PC-9 (cell line): ENCODE measurements around the gene CD7. TPM values are rescaled to one million over a fixed set of nuclear protein-coding genes. Genes with fewer than 3 reads are reported as not detected.

Source experiments
- BruUV-seq: library from RNA; stranded (reverse); fragments of 400-500 nt; replicated peaks from 2 replicates; lab custom pipeline; 2021; lab: Mats Ljungman, UMichigan
- CTCF ChIA-PET: fragments of 300-600 bp; sonication (Branson Sonifier 250); formaldehyde crosslinking; loops from one replicate; lab custom pipeline; 2022; ENCODE audit warnings: antibody characterized with exemption; lab: Charles Lee
- POLR2A ChIA-PET: fragments of 300-600 bp; sonication (Branson Sonifier 250); formaldehyde crosslinking; loops from one replicate; lab custom pipeline; 2022; ENCODE audit warnings: antibody characterized with exemption; ENCODE audit not compliant: unreplicated experiment; lab: Charles Lee
- DNase-seq, 2 experiments: peaks; one replicate each; pipeline versions ENCODE4 v3.0.0 to v3.0.0-alpha.2; 2015 to 2022; ENCODE audit warnings: mixed read lengths in 1 of 2
- H2AFZ ChIP-seq: fragments of 200-600 bp; sonication (generic); 2 replicates; pipeline ENCODE4 v1.8.1; 2017; ENCODE audit warnings: antibody characterized with exemption
- H3F3A ChIP-seq: fragments of 200-600 bp; sonication (generic); 2 replicates; pipeline ENCODE4 v1.8.1; 2017; ENCODE audit warnings: antibody characterized with exemption, mild to moderate bottlenecking, low read depth; ENCODE audit not compliant: insufficient read depth
- H3K27ac ChIP-seq: fragments of 200-600 bp; sonication (generic); 2 replicates; pipeline ENCODE4 v1.6.1; 2016; ENCODE audit warnings: mixed run types
- H3K27me3 ChIP-seq: fragments of 200-600 bp; sonication (generic); 2 replicates; pipeline ENCODE4 v1.6.1; 2016; ENCODE audit warnings: low read depth, mixed run types; ENCODE audit not compliant: insufficient read depth
- H3K36me3 ChIP-seq: fragments of 200-600 bp; sonication (generic); 2 replicates; pipeline ENCODE4 v1.6.1; 2016; ENCODE audit warnings: low read depth, mixed run types
- H3K4me1 ChIP-seq: fragments of 200-600 bp; sonication (generic); replicated peaks from 2 replicates; pipeline ENCODE4 v1.6.1; 2016; ENCODE audit warnings: mixed run types; ENCODE audit not compliant: insufficient read depth
- H3K4me2 ChIP-seq: fragments of 200-600 bp; sonication (generic); 2 replicates; pipeline ENCODE4 v1.6.1; 2017; ENCODE audit warnings: mixed run types
- H3K4me3 ChIP-seq: fragments of 200-600 bp; sonication (generic); 2 replicates; pipeline ENCODE4 v1.6.1; 2016; ENCODE audit warnings: mixed run types
- H3K79me2 ChIP-seq: fragments of 200-600 bp; sonication (generic); 2 replicates; pipeline ENCODE4 v1.6.1; 2017; ENCODE audit warnings: low read depth, mixed run types
- H3K9me2 ChIP-seq: fragments of 200-600 bp; sonication (generic); 2 replicates; pipeline ENCODE4 v1.8.1; 2017; ENCODE audit warnings: mild to moderate bottlenecking; ENCODE audit not compliant: insufficient read depth
- H3K9me3 ChIP-seq: fragments of 200-600 bp; sonication (generic); 2 replicates; pipeline ENCODE4 v1.8.1; 2016; ENCODE audit warnings: low read depth; ENCODE audit not compliant: insufficient read depth
- H4K20me1 ChIP-seq: fragments of 200-600 bp; sonication (generic); 2 replicates; pipeline ENCODE4 v1.8.1; 2017; ENCODE audit not compliant: insufficient read depth
- EZH2 ChIP-seq: fragments of 200-600 bp; sonication (generic); IDR thresholded peaks from 2 replicates; pipeline ENCODE4 v1.8.0; 2017; ENCODE audit warnings: antibody characterized with exemption, low read depth
- intact Hi-C: fragments of 100-400 bp; cut with micrococcal nuclease; formaldehyde crosslinking; loops from one replicate; pipeline ENCODE4 v1.10.0; 2022; ENCODE audit not compliant: unreplicated experiment
- total RNA-seq: library from RNA; stranded (reverse); gene quantifications from 2 replicates; pipeline ENCODE4 v1.2.3, GENCODE V29; 2021
- TF ChIP-seq, protein P1 (sequence below): fragments of 200-600 bp; sonication (generic); conservative IDR thresholded peaks from 2 replicates; pipeline ENCODE4 v1.6.1; 2017; ENCODE audit warnings: mixed run types, antibody characterized with exemption, mild to moderate bottlenecking, moderate library complexity

Gene CD7
- total RNA-seq, 1 experiment from 2014 or later, result 0.68 TPM

DNA sequence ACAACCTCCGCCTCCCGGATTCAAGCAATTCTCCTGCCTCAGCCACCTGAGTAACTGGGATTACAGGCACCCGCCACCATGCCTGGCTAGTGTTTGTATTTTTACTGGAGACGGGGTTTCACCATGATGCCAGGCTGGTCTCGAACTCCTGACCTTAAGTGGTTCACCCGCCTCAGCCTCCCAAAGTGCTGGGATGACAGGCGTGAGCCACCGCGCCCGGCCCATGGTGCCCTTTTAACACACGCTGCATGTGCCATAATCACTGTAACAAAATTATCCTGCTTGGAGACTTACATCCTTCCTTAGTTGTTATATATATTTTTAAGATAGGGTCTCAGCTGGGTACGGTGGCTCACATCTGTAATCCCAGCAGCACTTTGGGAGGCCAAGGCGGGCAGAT, 5.4 kb downstream of the CD7 start:
- Histone ChIP-seq H3K4me1 (no peaks in the 10 kb centered on the region), H3K27ac (no peak overlapping the region), H3K27me3 (peaks cover 6% of the 10 kb centered on the region; the same call in 1 of the 2 replicates), H3K9me2 (no peaks in the 10 kb centered on the region), H3F3A (no peaks in the 10 kb centered on the region), H3K36me3 (no peaks in the 10 kb centered on the region), H3K4me2 (no peak overlapping the region), H2AFZ (no peak overlapping the region), H3K79me2 (no peaks in the 10 kb centered on the region), H4K20me1 (no peaks in the 10 kb centered on the region), H3K4me3 (no peak overlapping the region), H3K9me3 (no peaks in the 10 kb centered on the region)
- intact Hi-C loops, result no loop called here
- TF ChIP-seq, protein P1, sequence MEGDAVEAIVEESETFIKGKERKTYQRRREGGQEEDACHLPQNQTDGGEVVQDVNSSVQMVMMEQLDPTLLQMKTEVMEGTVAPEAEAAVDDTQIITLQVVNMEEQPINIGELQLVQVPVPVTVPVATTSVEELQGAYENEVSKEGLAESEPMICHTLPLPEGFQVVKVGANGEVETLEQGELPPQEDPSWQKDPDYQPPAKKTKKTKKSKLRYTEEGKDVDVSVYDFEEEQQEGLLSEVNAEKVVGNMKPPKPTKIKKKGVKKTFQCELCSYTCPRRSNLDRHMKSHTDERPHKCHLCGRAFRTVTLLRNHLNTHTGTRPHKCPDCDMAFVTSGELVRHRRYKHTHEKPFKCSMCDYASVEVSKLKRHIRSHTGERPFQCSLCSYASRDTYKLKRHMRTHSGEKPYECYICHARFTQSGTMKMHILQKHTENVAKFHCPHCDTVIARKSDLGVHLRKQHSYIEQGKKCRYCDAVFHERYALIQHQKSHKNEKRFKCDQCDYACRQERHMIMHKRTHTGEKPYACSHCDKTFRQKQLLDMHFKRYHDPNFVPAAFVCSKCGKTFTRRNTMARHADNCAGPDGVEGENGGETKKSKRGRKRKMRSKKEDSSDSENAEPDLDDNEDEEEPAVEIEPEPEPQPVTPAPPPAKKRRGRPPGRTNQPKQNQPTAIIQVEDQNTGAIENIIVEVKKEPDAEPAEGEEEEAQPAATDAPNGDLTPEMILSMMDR, result no peak
- TF ChIP-seq EZH2, result no peak
- ChIA-PET POLR2A (no interaction called here), CTCF (no interaction called here)
- DNase-seq, result no peak
- no TSS peak for BruUV-seq

DNA sequence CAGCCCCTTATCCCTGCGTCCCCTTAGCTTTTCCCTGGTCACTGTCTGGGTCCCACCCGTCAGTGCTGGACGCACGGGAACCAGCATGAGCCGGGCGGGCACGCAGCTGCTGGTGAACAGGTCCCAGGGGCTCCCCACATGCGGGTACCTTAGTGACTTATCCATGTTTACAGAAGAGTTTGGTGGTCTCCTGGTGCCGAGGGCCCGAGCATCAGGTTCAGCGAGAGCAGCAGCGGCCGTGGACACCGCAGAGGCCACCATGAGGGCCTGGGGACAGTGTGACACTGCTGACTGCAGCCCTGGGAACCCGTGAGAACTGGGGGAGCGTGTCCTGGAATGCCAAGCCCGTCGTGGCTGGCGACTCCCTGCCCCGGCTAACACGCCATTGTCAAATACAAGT, 6.5 kb downstream of the CD7 start:
- no peak for DNase-seq
- ChIA-PET CTCF (no interaction called here), POLR2A (no interaction called here)
- BruUV-seq, result no TSS peak
- Histone ChIP-seq H4K20me1 (no peaks in the 10 kb centered on the region), H3K4me2 (no peak overlapping the region), H3K9me3 (no peaks in the 10 kb centered on the region), H3K79me2 (no peaks in the 10 kb centered on the region), H2AFZ (no peak overlapping the region), H3K4me1 (no peaks in the 10 kb centered on the region), H3K36me3 (no peaks in the 10 kb centered on the region), H3K27me3 (peaks cover 6% of the 10 kb centered on the region; the same call in 1 of the 2 replicates), H3K27ac (no peak overlapping the region), H3K9me2 (no peaks in the 10 kb centered on the region), H3F3A (no peaks in the 10 kb centered on the region), H3K4me3 (no peak overlapping the region)
- intact Hi-C loops, result no loop called here
- TF ChIP-seq, protein P1, result no peak
- TF ChIP-seq EZH2, result no peak

DNA sequence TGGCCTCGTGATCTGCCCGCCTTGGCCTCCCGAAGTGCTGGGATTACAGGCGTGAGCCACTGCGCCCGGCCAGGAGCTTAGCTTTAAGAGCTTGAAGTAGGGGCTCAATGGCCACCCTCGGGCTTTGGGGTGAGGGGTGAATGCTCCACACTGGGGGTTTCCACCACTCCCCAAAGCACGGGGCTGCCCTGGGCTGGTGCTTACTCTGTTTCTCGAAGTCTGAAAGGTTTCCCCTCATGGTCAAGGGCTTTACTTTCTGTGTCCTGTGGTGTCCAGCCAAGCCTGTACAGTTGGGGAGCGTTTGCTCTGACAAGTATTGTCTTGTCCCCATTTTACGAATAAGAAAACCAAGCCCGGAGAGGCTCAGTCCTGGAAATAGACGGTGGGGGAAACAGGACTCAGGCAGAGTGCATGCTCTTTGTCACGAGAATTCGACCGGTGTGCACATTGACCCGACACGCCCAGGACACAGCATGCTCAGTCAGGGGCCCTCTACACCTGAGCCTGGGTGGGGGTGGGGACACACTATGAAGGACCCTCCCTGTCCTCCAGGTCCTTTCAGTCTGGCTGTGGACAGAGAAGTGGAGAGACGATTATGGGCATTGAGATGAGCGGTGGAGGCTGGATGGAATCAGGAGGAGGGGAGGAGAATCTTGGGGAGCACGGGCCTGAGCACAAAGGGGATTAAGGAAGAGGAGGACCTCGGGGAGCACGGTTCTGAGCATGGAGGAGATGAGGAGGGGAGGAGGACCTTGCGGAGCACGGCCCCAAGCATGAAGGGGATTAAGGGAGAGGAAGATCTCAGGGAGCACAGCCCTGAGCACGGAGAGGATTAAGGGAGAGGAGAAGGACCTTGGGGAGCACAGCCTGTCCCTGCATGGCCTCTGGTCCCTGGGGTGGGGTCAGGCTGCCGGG, 7.5 kb downstream of the CD7 start:
- no TSS peak for BruUV-seq
- CTCF ChIA-PET, result no interaction called here

More for the DNA sequence above, 7.5 kb downstream of the CD7 start:
- Histone ChIP-seq H3K9me2 (no peaks in the 10 kb centered on the region), H3K4me3 (no peak overlapping the region), H3K4me2 (no peak overlapping the region), H3K27me3 (peaks cover 6% of the 10 kb centered on the region; the same call in 1 of the 2 replicates), H2AFZ (no peak overlapping the region), H3K9me3 (no peaks in the 10 kb centered on the region), H3K4me1 (no peaks in the 10 kb centered on the region), H3F3A (no peaks in the 10 kb centered on the region), H4K20me1 (no peaks in the 10 kb centered on the region), H3K79me2 (no peaks in the 10 kb centered on the region), H3K27ac (no peak overlapping the region), H3K36me3 (no peaks in the 10 kb centered on the region)
- POLR2A ChIA-PET, result no interaction called here
- intact Hi-C loops, result no loop called here
- no peak for DNase-seq
- TF ChIP-seq, protein P1, result no peak
- TF ChIP-seq EZH2, result no peak
